Lower leg skin (tissue), 3 donors: ENCODE measurements around the gene SCART1.

ENCODE experiments used
- CTCF ChIP-seq, 3 donors: fragments of 450-650 bp; IDR thresholded peaks; one replicate each; pipeline ENCODE4 v1.5.1; 2016; ENCODE audit warnings: antibody characterized with exemption in 3 of 3, mild to moderate bottlenecking in 3 of 3, moderate library complexity in 2 of 3
- POLR2A ChIP-seq, 2 donors: fragments of 450-650 bp; IDR thresholded peaks; one replicate each; pipeline ENCODE4 v1.6.1; 2016 to 2017; ENCODE audit warnings: antibody characterized with exemption in 2 of 2, mild to moderate bottlenecking in 1 of 2, moderate library complexity in 1 of 2

GRCh38 chr10:133445751-133446708 is 7.7 kb upstream of the SCART1 start:
- TF ChIP-seq CTCF (IDR thresholded peaks at IDR 0.05) = no peak
- no peak for TF ChIP-seq POLR2A (IDR thresholded peaks at IDR 0.05)
